22Rv1 (cell line): ENCODE data around the gene LTK.

ENCODE experiments used
- CTCF ChIP-seq: fragments of 450-650 bp; IDR thresholded peaks from 2 replicates; pipeline ENCODE4 v1.5.1; 2017; ENCODE audit warnings: mild to moderate bottlenecking
- ZFX ChIP-seq: fragments of 450-650 bp; IDR thresholded peaks from 2 replicates; pipeline ENCODE4 v1.6.1; 2017; ENCODE audit warnings: antibody characterized with exemption, borderline replicate concordance

GRCh38 chr15:41520636-41521035, 7.0 kb upstream of the LTK start:
- no peak for TF ChIP-seq CTCF
- TF ChIP-seq ZFX, result no peak
